Fibroblast of lung (primary cell): Measurements from ENCODE around the gene LRRIQ1. TPM values are rescaled to one million over a fixed set of nuclear protein-coding genes. Genes with fewer than 3 reads are reported as not detected.
A peak's percentile ranks its signal among the peaks of the same experiment; 100 is the strongest.

Experiments
- DNase-seq, 2 donors: peaks; one replicate each; pipeline versions ENCODE4 v3.0.0 to v3.0.0-alpha.2; 2010; ENCODE audit warnings: low read depth in 2 of 2
- H2AFZ ChIP-seq: 2 replicates; pipeline ENCODE4 v1.5.1; 2012; ENCODE audit warnings: low read length, control low read depth, inconsistent platforms
- H3K27ac ChIP-seq: 2 replicates; pipeline ENCODE4 v1.5.1; 2011; ENCODE audit warnings: low read length, control low read depth; ENCODE audit not compliant: insufficient read depth
- H3K27me3 ChIP-seq: 2 replicates; pipeline ENCODE4 v1.5.1; 2011; ENCODE audit warnings: mild to moderate bottlenecking, low read length; ENCODE audit not compliant: control insufficient read depth, insufficient read depth
- H3K36me3 ChIP-seq: 2 replicates; pipeline ENCODE4 v1.5.1; 2011; ENCODE audit warnings: low read length; ENCODE audit not compliant: control insufficient read depth, insufficient read depth
- H3K4me1 ChIP-seq: 2 replicates; pipeline ENCODE4 v1.5.1; 2011; ENCODE audit warnings: low read length; ENCODE audit not compliant: control insufficient read depth, insufficient read depth; ENCODE audit errors: extremely low read depth
- H3K4me2 ChIP-seq: 2 replicates; pipeline ENCODE4 v1.5.1; 2011; ENCODE audit warnings: low read length, control low read depth; ENCODE audit not compliant: insufficient read depth; ENCODE audit errors: extremely low read depth
- H3K4me3 ChIP-seq, 4 experiments: fragments of 200-600 bp in 1 of 4; sonication (generic) in 1 of 4; replicated peaks in 1 of 4; 2 replicates each; pipeline ENCODE4 v1.5.1; 2011 to 2016; ENCODE audit warnings: low read length in 4 of 4, low read depth in 3 of 4, mild to moderate bottlenecking in 3 of 4, control low read depth in 2 of 4, inconsistent platforms in 1 of 4, mixed read lengths in 1 of 4; ENCODE audit not compliant: insufficient read depth in 1 of 4; ENCODE audit errors: control extremely low read depth in 1 of 4
- H3K79me2 ChIP-seq: 2 replicates; pipeline ENCODE4 v1.5.1; 2012; ENCODE audit warnings: mild to moderate bottlenecking, low read length, inconsistent platforms; ENCODE audit not compliant: control insufficient read depth, insufficient read depth
- H3K9ac ChIP-seq: 2 replicates; pipeline ENCODE4 v1.5.1; 2011; ENCODE audit warnings: mild to moderate bottlenecking, low read length, control low read depth; ENCODE audit not compliant: insufficient read depth
- H3K9me3 ChIP-seq: 2 replicates; pipeline ENCODE4 v1.5.1; 2012; ENCODE audit warnings: low read depth, low read length; ENCODE audit not compliant: control insufficient read depth, insufficient read depth
- H4K20me1 ChIP-seq: 2 replicates; pipeline ENCODE4 v1.5.1; 2011; ENCODE audit warnings: low read length; ENCODE audit not compliant: control insufficient read depth, insufficient read depth; ENCODE audit errors: extremely low read depth
- EZH2 ChIP-seq: IDR thresholded peaks from 2 replicates; pipeline ENCODE4 v1.5.1; 2012; ENCODE audit warnings: low read length, control low read depth, mild to moderate bottlenecking; ENCODE audit errors: missing control alignments
- polyA plus RNA-seq, 2 donors: library from polyadenylated mRNA; depleted of rRNA in 1 of 2; stranded (reverse) in 1 of 2; unstranded in 1 of 2; fragments of >200 nt; gene quantifications; 2 replicates each; pipeline ENCODE4 v1.2.1, GENCODE V29; 2011 to 2012; ENCODE audit warnings: missing spikeins in 1 of 2
- total RNA-seq: library from RNA; depleted of rRNA; stranded (reverse); fragments of >200 nt; gene quantifications from 2 replicates; pipeline ENCODE4 v1.2.1, GENCODE V29; 2014
- TF ChIP-seq, protein P1 (sequence below), 2 donors: IDR thresholded peaks in 1 of 2; conservative IDR thresholded peaks in 1 of 2; 1 replicate in 1 of 2; 2 replicates in 1 of 2; pipeline ENCODE4 v1.5.1; 2011 to 2012; ENCODE audit warnings: low read length in 2 of 2, control low read depth in 1 of 2, inconsistent platforms in 1 of 2, low read depth in 1 of 2, mild to moderate bottlenecking in 1 of 2

LRRIQ1 gene
- total and polyA plus RNA-seq, 2 donors (not counting 1 experiment from before 2014, with no cell fraction given), result under 0.01 to 0.33 TPM

DNA sequence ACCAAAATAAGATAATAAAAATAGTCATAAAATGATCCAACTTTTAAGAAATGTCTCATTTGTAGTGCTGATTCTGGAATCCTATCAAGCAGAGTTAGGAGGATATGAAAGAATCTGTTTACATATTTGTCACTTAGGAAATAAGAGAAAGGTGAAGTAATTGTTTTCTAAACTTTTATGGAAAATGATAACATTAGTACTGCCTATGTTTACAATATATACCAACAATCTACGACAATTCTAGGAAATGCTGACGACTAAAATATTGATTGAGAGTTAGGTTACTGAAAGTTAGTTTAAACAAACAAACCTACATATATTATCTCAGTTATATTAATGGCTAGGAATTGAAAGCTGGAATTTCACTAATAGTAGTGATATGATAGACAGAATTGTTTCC is 18.1 kb upstream of the LRRIQ1 start:
- no peaks in the 10 kb centered on the region for H3K36me3 ChIP-seq
- H4K20me1 ChIP-seq, result no peaks in the 10 kb centered on the region
- no peak overlapping the region for H3K4me2 ChIP-seq
- no peaks in the 10 kb centered on the region for H3K27me3 ChIP-seq
- H2AFZ ChIP-seq, result no peak overlapping the region
- H3K27ac ChIP-seq, result no peak overlapping the region
- TF ChIP-seq, protein P1, sequence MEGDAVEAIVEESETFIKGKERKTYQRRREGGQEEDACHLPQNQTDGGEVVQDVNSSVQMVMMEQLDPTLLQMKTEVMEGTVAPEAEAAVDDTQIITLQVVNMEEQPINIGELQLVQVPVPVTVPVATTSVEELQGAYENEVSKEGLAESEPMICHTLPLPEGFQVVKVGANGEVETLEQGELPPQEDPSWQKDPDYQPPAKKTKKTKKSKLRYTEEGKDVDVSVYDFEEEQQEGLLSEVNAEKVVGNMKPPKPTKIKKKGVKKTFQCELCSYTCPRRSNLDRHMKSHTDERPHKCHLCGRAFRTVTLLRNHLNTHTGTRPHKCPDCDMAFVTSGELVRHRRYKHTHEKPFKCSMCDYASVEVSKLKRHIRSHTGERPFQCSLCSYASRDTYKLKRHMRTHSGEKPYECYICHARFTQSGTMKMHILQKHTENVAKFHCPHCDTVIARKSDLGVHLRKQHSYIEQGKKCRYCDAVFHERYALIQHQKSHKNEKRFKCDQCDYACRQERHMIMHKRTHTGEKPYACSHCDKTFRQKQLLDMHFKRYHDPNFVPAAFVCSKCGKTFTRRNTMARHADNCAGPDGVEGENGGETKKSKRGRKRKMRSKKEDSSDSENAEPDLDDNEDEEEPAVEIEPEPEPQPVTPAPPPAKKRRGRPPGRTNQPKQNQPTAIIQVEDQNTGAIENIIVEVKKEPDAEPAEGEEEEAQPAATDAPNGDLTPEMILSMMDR (conservative IDR thresholded peaks at IDR 0.05 in 1 of 2, IDR thresholded peaks at IDR 0.05 in 1 of 2; ENCODE audit: low read depth in 1 of 2, low read length in 2 of 2), result no peak
- no peak for TF ChIP-seq EZH2
- H3K9me3 ChIP-seq, result no peaks in the 10 kb centered on the region
- no peaks in the 10 kb centered on the region for H3K79me2 ChIP-seq
- no peak overlapping the region for H3K4me3 ChIP-seq
- no peak overlapping the region for H3K9ac ChIP-seq
- no peak for DNase-seq
- no peaks in the 10 kb centered on the region for H3K4me1 ChIP-seq

DNA sequence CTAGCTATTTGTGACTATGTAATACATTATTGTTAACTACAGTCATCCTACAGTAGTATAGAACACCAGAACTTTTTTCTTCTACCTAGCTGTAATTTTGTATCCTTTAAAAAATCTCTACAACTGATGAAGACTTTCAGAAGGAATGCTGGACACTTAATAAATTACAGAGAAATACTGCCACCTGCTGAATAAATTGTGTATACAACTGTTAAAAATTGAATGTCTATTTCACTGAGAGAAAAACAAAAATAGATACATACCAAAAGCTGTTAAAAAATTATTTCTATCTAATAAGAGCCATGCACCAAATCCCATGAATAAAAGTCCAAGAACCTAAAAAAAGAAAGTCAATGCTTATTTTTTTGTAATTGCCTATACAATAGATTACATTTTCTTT is 6.7 kb upstream of the LRRIQ1 start:
- Histone ChIP-seq H3K9me3 (no peaks in the 10 kb centered on the region), H4K20me1 (no peaks in the 10 kb centered on the region), H3K27me3 (no peaks in the 10 kb centered on the region), H3K36me3 (no peaks in the 10 kb centered on the region), H3K4me1 (no peaks in the 10 kb centered on the region), H3K79me2 (no peaks in the 10 kb centered on the region), H3K4me2 (no peak overlapping the region), H2AFZ (no peak overlapping the region), H3K4me3 (no peak overlapping the region), H3K27ac (no peak overlapping the region), H3K9ac (no peak overlapping the region)
- peak; percentile 6 to 59 for DNase-seq
- TF ChIP-seq EZH2, result no peak
- TF ChIP-seq, protein P1 (conservative IDR thresholded peaks at IDR 0.05 in 1 of 2, IDR thresholded peaks at IDR 0.05 in 1 of 2; ENCODE audit: low read depth in 1 of 2, low read length in 2 of 2), result peak in 1 of 2 donors; percentile 16

DNA sequence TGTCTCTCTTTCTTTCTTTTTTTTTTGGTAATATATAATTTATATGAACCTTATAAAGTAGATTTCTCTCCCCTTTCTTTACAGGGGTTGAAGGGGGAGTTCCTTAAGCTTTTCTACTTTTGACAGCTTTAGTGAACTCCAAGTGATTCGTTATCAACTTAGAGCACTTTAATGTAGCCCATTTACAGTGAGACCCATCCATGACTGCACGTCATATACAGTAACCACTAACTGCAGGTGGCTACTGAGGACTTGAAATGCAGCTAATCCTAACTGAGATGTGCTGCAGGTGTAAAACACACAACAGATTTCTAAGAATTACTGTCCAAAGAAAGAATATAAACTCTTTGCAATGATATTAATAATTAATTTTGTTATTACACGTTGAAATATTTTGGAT is 582 bp downstream of the LRRIQ1 start:
- peak overlapping the region; percentile 90 for H2AFZ ChIP-seq
- TF ChIP-seq, protein P1 (conservative IDR thresholded peaks at IDR 0.05 in 1 of 2, IDR thresholded peaks at IDR 0.05 in 1 of 2; ENCODE audit: low read depth in 1 of 2, low read length in 2 of 2), result no peak
- no peak for TF ChIP-seq EZH2

More for the DNA sequence above, 582 bp downstream of the LRRIQ1 start:
- Histone ChIP-seq H3K9ac (no peak overlapping the region), H3K4me2 (peak overlapping the region; percentile 92), H3K27me3 (no peaks in the 10 kb centered on the region), H3K27ac (no peak overlapping the region), H3K79me2 (no peaks in the 10 kb centered on the region), H3K4me1 (no peaks in the 10 kb centered on the region), H3K9me3 (no peaks in the 10 kb centered on the region), H3K36me3 (no peaks in the 10 kb centered on the region), H3K4me3 (peak overlapping the region; percentile 59 to 89 (median 62)), H4K20me1 (no peaks in the 10 kb centered on the region)
- no peak for DNase-seq
